ENCODE results near the gene SYNGR4.
"Not testable (repeated sequence)": the region's sequence is repeated elsewhere in the genome, so short reads cannot be mapped to it uniquely, and the experiment has no call there.

The SYNGR4 gene

DNA sequence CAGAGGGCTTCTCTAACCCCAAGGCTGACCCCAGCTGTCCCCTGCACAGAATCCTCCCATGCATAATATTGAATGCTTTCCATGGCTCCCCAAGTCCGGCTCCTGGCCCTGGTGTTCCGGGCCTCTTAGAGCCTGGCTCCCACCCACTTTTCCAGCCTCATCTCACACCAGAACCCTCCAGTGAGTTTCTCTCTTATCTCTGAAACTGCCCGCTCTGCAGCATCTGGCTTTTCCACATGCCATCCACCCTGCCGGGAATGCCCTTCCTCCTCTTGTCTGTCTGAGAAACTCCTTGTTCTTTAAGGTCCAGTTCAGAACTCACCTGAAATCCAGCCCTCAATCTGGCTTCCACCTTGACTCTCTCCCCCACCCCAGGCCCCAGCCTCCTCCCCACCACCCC lies 6.8 kb downstream of the SYNGR4 start:
- DNase-seq (ENCODE audit: low read depth in 2 of 2, low spot score in 1 of 2), result no peak

DNA sequence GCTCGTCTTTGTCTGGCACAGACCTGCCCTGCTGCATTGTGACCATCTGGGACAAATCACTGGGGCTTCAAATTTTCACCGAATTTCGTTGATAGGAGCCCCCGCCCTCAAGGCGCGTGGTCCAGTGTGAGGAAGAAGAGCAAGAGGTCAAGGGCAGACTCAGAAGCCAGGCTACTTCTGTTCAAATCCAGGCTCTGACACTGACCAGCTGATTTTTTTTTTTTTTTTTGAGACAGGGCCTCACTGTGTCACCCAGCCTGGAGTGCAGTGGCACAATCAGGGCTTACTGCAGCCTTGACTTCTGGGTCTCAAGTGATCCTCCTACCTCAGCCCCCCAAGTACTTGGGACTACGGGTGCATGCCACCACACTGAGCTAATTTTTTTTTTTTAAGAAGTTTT lies 7.2 kb downstream of the SYNGR4 start:
- DNase-seq (ENCODE audit: low read depth in 2 of 2, low spot score in 1 of 2), result no peak

DNA sequence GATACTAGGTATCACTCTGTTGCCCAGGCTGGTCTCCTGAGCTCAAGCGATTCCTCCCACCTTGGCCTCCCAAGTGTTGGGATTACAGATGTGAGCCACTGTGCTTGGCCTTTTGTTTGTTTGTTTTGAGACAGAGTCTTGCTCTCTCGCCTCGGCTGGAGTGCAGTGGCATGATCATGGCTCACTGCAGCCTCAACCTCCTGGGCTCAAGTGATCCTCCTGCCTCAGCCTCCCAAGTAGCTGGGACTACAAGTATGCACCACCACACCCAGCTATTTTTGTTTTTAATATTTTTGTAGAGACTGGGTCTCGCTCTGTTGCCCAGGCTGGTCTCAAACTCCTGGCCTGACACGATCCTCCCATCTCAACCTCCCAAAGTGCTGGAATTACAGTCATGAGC lies 7.6 kb downstream of the SYNGR4 start:
- DNase-seq (ENCODE audit: low read depth in 2 of 2, low spot score in 1 of 2), result not testable (repeated sequence)

- no peak for DNase-seq (ENCODE audit: low read depth in 2 of 2, low spot score in 1 of 2)
These were observed 8.7 kb downstream of the SYNGR4 start for GRCh38 chr19:48372904-48373303.

- no peak for DNase-seq (ENCODE audit: low read depth in 2 of 2, low spot score in 1 of 2)
These were observed 9.4 kb downstream of the SYNGR4 start for GRCh38 chr19:48373567-48373966.

- no peak for DNase-seq (ENCODE audit: low read depth in 2 of 2, low spot score in 1 of 2)
These were observed 14.0 kb downstream of the SYNGR4 start for GRCh38 chr19:48378194-48378570.

- no peak for DNase-seq (ENCODE audit: low read depth in 2 of 2, low spot score in 1 of 2)
These were observed 14.9 kb downstream of the SYNGR4 start for GRCh38 chr19:48379058-48379457.

- no peak for DNase-seq (ENCODE audit: low read depth in 2 of 2, low spot score in 1 of 2)
These were observed 17.2 kb downstream of the SYNGR4 start for GRCh38 chr19:48381178-48381950.

GRCh38 chr19:48382286-48382685 lies 18.1 kb downstream of the SYNGR4 start:
- no peak for DNase-seq (ENCODE audit: low read depth in 2 of 2, low spot score in 1 of 2)

DNA sequence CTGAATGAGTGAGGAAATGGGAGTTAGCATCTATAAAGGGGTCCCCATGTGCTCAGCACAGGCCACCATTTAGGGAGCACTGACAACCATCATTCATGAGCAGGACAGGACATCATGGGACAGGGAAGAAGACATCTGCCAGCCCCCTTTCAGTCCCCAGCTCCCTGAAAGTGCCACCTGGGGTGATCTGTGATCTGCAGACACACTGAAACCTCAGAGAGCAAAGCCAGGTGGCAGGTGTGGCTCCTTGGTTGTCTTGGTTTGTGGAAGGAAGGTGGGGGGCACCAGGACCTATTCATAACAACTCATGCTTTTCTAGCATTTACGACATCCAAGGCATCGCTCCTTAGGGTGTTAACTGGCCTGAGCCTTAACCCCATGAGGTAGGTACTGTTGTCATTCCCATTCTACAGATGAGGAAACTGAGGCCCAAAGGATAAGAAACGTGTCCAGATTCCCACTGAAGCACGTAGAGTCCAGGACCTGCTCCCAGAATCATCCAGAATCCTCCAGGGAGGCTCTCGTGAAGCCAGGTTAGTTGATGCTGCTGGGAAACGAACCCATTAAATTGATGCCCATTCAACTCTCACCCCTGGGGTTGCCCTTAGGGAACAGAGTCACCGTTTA lies 21.4 kb downstream of the SYNGR4 start:
- no peak for DNase-seq (ENCODE audit: low read depth in 2 of 2, low spot score in 1 of 2)

GRCh38 chr19:48386981-48387380 lies 22.8 kb downstream of the SYNGR4 start:
- no peak for DNase-seq (ENCODE audit: low read depth in 2 of 2, low spot score in 1 of 2)

- peak in 1 of 2 donors; percentile 36 for DNase-seq (ENCODE audit: low read depth in 2 of 2, low spot score in 1 of 2)
These were observed 26.3 kb downstream of the SYNGR4 start for GRCh38 chr19:48390188-48391099.

- DNase-seq (ENCODE audit: low read depth in 2 of 2, low spot score in 1 of 2), result peak; percentile 43 to 47
These were observed 27.2 kb downstream of the SYNGR4 start, which contains the start of gene KDELR1 for GRCh38 chr19:48391100-48392005. Gene KDELR1, minus strand, starts transcription at chr19:48391551. Its CDS starts 193 bp downstream, at chr19:48391358.

DNA sequence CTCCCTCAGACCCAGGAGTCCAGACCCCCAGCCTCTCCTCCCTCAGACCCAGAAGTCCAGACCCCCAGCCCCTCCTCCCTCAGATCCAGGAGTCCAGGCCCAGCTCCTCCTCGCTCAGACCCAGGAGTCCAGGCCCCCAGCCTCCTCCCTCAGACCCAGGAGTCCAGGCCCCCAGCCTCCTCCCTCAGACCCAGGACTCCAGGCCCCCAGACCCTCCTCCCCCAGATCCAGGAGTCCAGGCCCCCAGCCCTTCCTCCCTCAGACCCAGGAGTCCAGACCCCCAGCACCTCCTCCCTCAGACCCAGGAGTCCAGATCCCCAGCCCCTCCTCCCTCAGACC lies 27.8 kb downstream of the SYNGR4 start:
- DNase-seq (ENCODE audit: low read depth in 2 of 2, low spot score in 1 of 2), result not testable (repeated sequence)

DNA sequence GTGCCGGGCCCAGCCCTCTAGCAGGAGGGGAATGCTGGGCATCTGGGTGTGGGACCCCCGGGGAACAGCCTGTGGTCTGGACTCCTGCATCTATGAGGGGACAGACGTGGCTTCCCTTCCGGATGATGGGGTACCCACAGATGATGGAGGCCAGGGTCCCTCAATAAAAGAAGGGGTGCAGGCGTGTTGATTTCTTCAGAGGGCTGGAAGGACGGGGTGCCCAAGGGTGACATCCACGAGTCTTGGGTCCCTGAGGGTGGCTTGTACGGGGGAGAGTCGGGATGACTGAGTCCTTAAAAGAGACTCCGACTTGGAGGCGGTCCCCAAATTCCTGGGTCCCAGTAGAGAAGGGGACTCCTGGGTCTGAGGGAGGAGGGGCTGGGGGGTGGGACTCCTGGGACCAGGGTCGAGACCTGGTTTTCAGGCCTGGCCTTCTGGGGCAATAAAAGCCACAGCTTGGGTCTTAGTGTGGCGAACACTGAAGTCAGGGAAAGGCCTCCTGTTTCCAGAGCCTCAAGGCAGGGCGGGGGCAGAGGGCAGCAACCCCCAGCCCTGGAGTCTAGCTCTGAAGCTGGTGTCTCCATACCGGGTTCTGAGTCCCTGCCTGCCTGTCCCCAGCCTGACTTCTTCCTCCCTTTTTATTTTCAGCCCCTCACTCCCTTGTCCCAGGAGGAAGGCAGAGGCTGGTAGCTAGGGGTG lies 28.8 kb downstream of the SYNGR4 start:
- no peak for DNase-seq (ENCODE audit: low read depth in 2 of 2, low spot score in 1 of 2)

DNA sequence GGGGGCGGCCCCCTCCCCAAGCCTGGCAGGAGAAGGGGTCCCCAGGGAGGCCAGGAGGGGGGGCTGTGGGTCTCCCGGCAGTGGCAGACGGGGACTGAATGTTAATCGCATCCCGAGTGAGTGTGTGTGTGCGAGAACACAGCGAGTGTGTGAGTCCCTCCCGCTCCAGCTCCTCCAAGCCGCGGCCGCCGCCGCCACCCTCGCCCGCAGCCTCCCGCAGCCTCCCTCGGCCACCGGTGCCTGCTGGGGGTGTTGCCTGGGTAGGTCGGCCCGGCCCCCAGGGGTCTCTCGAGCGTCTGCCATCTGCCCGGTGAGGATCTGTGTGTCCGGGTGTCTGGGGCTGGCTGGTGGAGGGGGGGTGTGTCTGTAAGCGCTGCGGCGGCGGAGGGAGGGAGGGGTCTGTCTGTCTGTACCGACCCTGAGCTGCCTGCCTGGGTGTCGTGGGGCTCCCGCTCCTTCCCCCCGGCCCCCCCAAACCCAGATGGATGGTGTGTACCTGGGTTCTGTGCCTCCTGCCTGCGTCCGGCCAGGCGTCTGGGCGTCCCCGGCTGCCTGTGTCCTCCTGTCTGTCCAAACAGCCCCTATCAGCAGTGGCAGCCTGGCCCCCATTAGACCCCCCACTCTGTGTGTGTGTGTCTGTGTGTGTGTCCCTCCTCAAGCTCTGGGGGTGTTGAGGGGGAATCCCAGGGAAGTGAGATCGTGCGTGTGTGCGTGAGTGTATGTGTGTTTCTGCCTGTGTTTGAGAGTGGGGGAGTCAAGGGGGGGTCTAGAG lies 29.6 kb downstream of the SYNGR4 start, which contains the start of gene GRIN2D:
GRIN2D (plus strand) TSS at position 110 of the 772 bp plus-strand sequence. CDS start 4,725 bp downstream, outside the sequence.
- DNase-seq (ENCODE audit: low read depth in 2 of 2, low spot score in 1 of 2), result no peak

GRCh38 chr19:48394331-48395169 lies 30.4 kb downstream of the SYNGR4 start:
- no peak for DNase-seq (ENCODE audit: low read depth in 2 of 2, low spot score in 1 of 2)

GRCh38 chr19:48395170-48395455 lies 30.9 kb downstream of the SYNGR4 start:
- DNase-seq (ENCODE audit: low read depth in 2 of 2, low spot score in 1 of 2), result no peak

DNA sequence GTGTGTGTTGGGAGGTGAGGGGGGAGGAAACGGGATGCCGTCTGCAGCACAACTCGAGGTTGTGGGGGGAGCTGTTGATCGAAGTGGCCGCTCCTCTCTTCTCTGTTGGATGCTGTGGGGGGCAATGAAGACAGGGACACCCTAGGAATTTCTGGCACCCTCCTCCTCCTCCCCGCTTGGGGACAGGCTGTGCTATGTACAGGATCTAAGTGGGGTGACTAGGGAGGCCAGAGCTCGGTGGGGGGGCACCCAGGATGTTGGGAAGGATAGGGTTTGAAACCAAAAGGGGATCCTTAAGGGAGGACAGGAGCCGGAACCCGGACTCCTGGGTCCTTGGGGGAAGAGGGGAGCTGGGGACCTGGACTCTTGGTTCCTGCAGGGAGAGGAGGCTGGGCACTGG lies 31.3 kb downstream of the SYNGR4 start:
- DNase-seq (ENCODE audit: low read depth in 2 of 2, low spot score in 1 of 2), result no peak
